Tibial nerve (tissue), 4 donors: ENCODE measurements around the gene FLNC.

Experiments used
- CTCF ChIP-seq, 5 experiments: fragments of 200-600 bp in 3 of 5; fragments of 450-650 bp in 2 of 5; sonication (generic) in 3 of 5; IDR thresholded peaks; one replicate each; pipeline ENCODE4 v1.5.1; 2016 to 2019; ENCODE audit warnings: antibody characterized with exemption in 5 of 5, mild to moderate bottlenecking in 3 of 5, moderate library complexity in 2 of 5
- EP300 ChIP-seq, 2 donors: sonication (generic); formaldehyde crosslinking; IDR thresholded peaks; one replicate each; pipeline ENCODE4 v1.6.1; 2017; ENCODE audit warnings: antibody characterized with exemption in 2 of 2, mild to moderate bottlenecking in 1 of 2
- POLR2A ChIP-seq, 2 donors: fragments of 450-650 bp; IDR thresholded peaks; one replicate each; pipeline ENCODE4 v1.6.1; 2017; ENCODE audit warnings: antibody characterized with exemption in 2 of 2, mild to moderate bottlenecking in 2 of 2, moderate library complexity in 2 of 2

- no peak for TF ChIP-seq CTCF (IDR thresholded peaks at IDR 0.05)
- no peak for TF ChIP-seq POLR2A (IDR thresholded peaks at IDR 0.05)
- TF ChIP-seq EP300 (IDR thresholded peaks at IDR 0.05), result no peak
Measured at GRCh38 chr7:128810473-128810872, 19.7 kb upstream of the FLNC start.
